ENCODE results near the gene SLC39A9. TPM values are rescaled to one million over a fixed set of nuclear protein-coding genes. Genes with fewer than 3 reads are reported as not detected.

SLC39A9 gene
- total RNA-seq, 1 experiment from 2014 or later, result 80.2 TPM

- Histone ChIP-seq H3K9me2 (ENCODE audit: insufficient read depth) (no peaks in the 10 kb centered on the region), H2AFZ (ENCODE audit: low read depth, low read length, poor library complexity, severe bottlenecking) (no peak overlapping the region), H3K4me1 (ENCODE audit: control insufficient read depth in 1 of 2, insufficient read depth in 2 of 2, low read length in 2 of 2) (no peaks in the 10 kb centered on the region), H3K9me3 (ENCODE audit: control insufficient read depth in 1 of 2, insufficient read depth in 1 of 2, low read depth in 1 of 2, low read length in 2 of 2) (no peaks in the 10 kb centered on the region), H3K4me2 (ENCODE audit: low read length) (no peak overlapping the region), H3K4me3 (replicated peaks in 1 of 2; ENCODE audit: low read depth in 1 of 2, low read length in 2 of 2) (no peak overlapping the region), H3K27ac (ENCODE audit: low read depth, low read length) (no peak overlapping the region), H3K36me3 (ENCODE audit: control insufficient read depth in 1 of 2, insufficient read depth in 2 of 2, low read length in 2 of 2) (no peaks in the 10 kb centered on the region; a peak in 1 of 4 replicates), H3K27me3 (ENCODE audit: insufficient read depth, low read length) (no peaks in the 10 kb centered on the region), H3K9ac (ENCODE audit: low read length) (no peak overlapping the region), H4K20me1 (ENCODE audit: insufficient read depth) (no peaks in the 10 kb centered on the region), H3K79me2 (ENCODE audit: insufficient read depth, low read length) (no peaks in the 10 kb centered on the region)
- RAD21 ChIA-PET (ENCODE audit: low non-redundant PET in 1 of 2, low total read pairs in 2 of 2, uncharacterized antibody in 2 of 2, unreplicated experiment in 2 of 2), result no interaction called here
- CTCF ChIA-PET, result interaction anchor here (0.9 to 3.7 kb wide), 2 partner anchors 10 to 34 kb away, joined by 3 to 10 read pairs; no protein-coding TSS in a partner anchor
- intact Hi-C loops (cut with micrococcal nuclease), result no loop called here
- POLR2A ChIA-PET, result no interaction called here
- ATAC-seq (no peak), DNase-seq (ENCODE audit: low read depth, low spot score) (no peak)
- no TSS peak for BruUV-seq (replicated peaks)
- no peak for TF ChIP-seq MAX (IDR thresholded peaks at IDR 0.05)
- TF ChIP-seq FOSL1 (IDR thresholded peaks at IDR 0.05; ENCODE audit: low read depth), result no peak
- no peak for TF ChIP-seq EGR1 (IDR thresholded peaks at IDR 0.05; ENCODE audit: low read depth)
- no peak for TF ChIP-seq CEBPB (IDR thresholded peaks at IDR 0.05; ENCODE audit: low read depth)
These were observed 94.5 kb downstream of the SLC39A9 start for GRCh38 chr14:69493038-69493437.

GRCh38 chr14:69493791-69494190 lies 95.3 kb downstream of the SLC39A9 start:
- Histone ChIP-seq H3K27ac (ENCODE audit: low read depth, low read length) (no peak overlapping the region), H4K20me1 (ENCODE audit: insufficient read depth) (no peaks in the 10 kb centered on the region), H3K9me2 (ENCODE audit: insufficient read depth) (no peaks in the 10 kb centered on the region), H3K4me2 (ENCODE audit: low read length) (no peak overlapping the region), H2AFZ (ENCODE audit: low read depth, low read length, poor library complexity, severe bottlenecking) (no peak overlapping the region), H3K4me3 (replicated peaks in 1 of 2; ENCODE audit: low read depth in 1 of 2, low read length in 2 of 2) (no peak overlapping the region), H3K27me3 (ENCODE audit: insufficient read depth, low read length) (no peaks in the 10 kb centered on the region), H3K36me3 (ENCODE audit: control insufficient read depth in 1 of 2, insufficient read depth in 2 of 2, low read length in 2 of 2) (no peaks in the 10 kb centered on the region; a peak in 1 of 4 replicates), H3K4me1 (ENCODE audit: control insufficient read depth in 1 of 2, insufficient read depth in 2 of 2, low read length in 2 of 2) (no peaks in the 10 kb centered on the region), H3K79me2 (ENCODE audit: insufficient read depth, low read length) (no peaks in the 10 kb centered on the region), H3K9ac (ENCODE audit: low read length) (no peak overlapping the region), H3K9me3 (ENCODE audit: control insufficient read depth in 1 of 2, insufficient read depth in 1 of 2, low read depth in 1 of 2, low read length in 2 of 2) (no peaks in the 10 kb centered on the region)
- ChIA-PET POLR2A (no interaction called here), RAD21 (ENCODE audit: low non-redundant PET in 1 of 2, low total read pairs in 2 of 2, uncharacterized antibody in 2 of 2, unreplicated experiment in 2 of 2) (no interaction called here), CTCF (interaction anchor here (3.7 kb wide), 1 partner anchor 10 kb away, joined by 10 read pairs; no protein-coding TSS in a partner anchor)
- intact Hi-C loops (cut with micrococcal nuclease), result no loop called here
- no TSS peak for BruUV-seq (replicated peaks)
- ATAC-seq (no peak), DNase-seq (ENCODE audit: low read depth, low spot score) (no peak)
- no peak for TF ChIP-seq POLR2A (IDR thresholded peaks at IDR 0.05; ENCODE audit: borderline replicate concordance, extremely low read depth, insufficient read depth, insufficient read length)
- no peak for TF ChIP-seq SP1 (IDR thresholded peaks at IDR 0.05; ENCODE audit: low read depth)
- TF ChIP-seq RAD21 (IDR thresholded peaks at IDR 0.05; ENCODE audit: low read depth), result no peak
- no peak for TF ChIP-seq ZBTB33 (IDR thresholded peaks at IDR 0.05; ENCODE audit: extremely low read depth, insufficient replicate concordance, low read length)
- no peak for TF ChIP-seq EZH2 (IDR thresholded peaks at IDR 0.05)
- no peak for TF ChIP-seq ELF1 (IDR thresholded peaks at IDR 0.05; ENCODE audit: borderline replicate concordance, low read depth)
- no peak for TF ChIP-seq SIN3A (IDR thresholded peaks at IDR 0.05; ENCODE audit: low read depth)
- no peak for TF ChIP-seq SRF (IDR thresholded peaks at IDR 0.05; ENCODE audit: low read depth)
- no peak for TF ChIP-seq TCF7L2 (IDR thresholded peaks at IDR 0.05; ENCODE audit: borderline replicate concordance, extremely low read depth, insufficient read depth, insufficient read length)
- TF ChIP-seq REST (IDR thresholded peaks at IDR 0.05; ENCODE audit: low read depth), result no peak
- no peak for TF ChIP-seq MAX (IDR thresholded peaks at IDR 0.05)
